Adipose tissue (tissue), 3 donors: ENCODE data around the gene CDA. TPM values are rescaled to one million over a fixed set of nuclear protein-coding genes. Genes with fewer than 3 reads are reported as not detected.

Experiments
- H3K27ac ChIP-seq: one replicate; pipeline ENCODE4 v1.5.1; 2013; ENCODE audit warnings: low read depth, low read length
- WGBS, 3 donors: extraction: QIAGEN DNeasy Blood & Tissue Kit; methylation state at CpG; one replicate each; pipeline ENCODE4 v1.1.7; 2013; 5-methylcytosine and 5-hydroxymethylcytosine counted together
- polyA plus RNA-seq, 3 donors: library from polyadenylated mRNA; stranded (reverse); fragments of 200-250 nt; gene quantifications; one replicate each; pipeline ENCODE4 v1.2.3, GENCODE V29; 2013
- donor health status: healthy with polysubstance abuse.
- donor health status: Bipolar disorder and iron deficiency.
- donor health status: healthy.

CDA gene
- polyA plus RNA-seq, 3 donors, result 0.66 to 29.8 (median 9.8) TPM

- 1 to 2% (median 1%) methylated on average over 54 to 58 of the region's 58 CpGs for WGBS, 3 donors
- no peak within 1 kb of the TSS for H3K27ac ChIP-seq
These were observed 72.6 kb downstream of the CDA start, which contains the start of gene DDOST for GRCh38 chr1:20661207-20662109. Gene DDOST (minus strand): TSS chr1:20661369. CDS start chr1:20661350, 19 bp downstream.

DNA sequence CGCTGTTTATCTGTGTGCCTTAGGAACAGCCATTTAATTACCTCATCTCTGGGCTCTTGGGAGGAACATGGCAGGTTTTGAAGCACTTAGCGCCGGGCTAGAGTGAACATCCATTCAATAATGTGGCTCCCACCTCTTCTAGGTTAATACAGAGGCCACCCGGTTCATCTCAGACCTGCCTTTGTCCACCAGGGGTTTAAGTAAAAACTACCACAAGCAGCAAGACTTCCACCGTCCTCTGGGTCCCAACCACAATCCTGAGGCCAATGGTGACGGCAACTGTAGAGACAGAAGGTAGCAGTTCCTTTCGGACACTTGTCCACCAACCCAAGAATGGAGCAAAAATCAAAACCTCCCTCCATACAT lies 73.2 kb downstream of the CDA start:
- H3K27ac ChIP-seq, result no peak overlapping the region
- WGBS, 3 donors, result 54 to 57% (median 55%) methylated on average over 7 of the region's 7 CpGs

DNA sequence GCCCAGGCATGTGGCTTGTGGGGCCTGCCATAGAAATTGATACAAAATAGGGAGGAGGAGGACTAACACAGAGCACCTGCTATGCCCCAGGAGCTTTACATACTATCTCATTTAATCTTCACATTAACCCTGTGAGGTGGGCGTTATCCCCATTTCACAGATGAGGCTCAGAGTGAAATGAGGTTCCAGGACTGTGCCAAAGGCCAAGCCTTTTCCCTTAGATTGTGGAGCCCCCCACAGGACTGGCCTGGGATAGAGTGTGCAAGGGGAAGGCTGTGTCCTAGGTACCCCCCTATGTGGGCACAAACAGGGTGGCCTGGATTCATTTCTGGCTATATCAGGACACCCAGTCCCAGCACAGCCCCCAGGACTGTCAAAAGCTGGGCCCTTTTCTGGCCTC lies 74.5 kb downstream of the CDA start:
- 89 to 94% (median 92%) methylated on average over 1 of the region's 1 CpG for WGBS, 3 donors

GRCh38 chr1:20663969-20664715 lies 75.2 kb downstream of the CDA start:
- WGBS, 3 donors, result 75 to 85% (median 77%) methylated on average over 12 of the region's 12 CpGs
- H3K27ac ChIP-seq, result no peak overlapping the region

More for the DNA sequence above, 74.5 kb downstream of the CDA start:
- no peak overlapping the region for H3K27ac ChIP-seq

GRCh38 chr1:20665726-20666125 lies 76.8 kb downstream of the CDA start:
- H3K27ac ChIP-seq, result no peak overlapping the region
- 69 to 78% (median 72%) methylated on average over 12 of the region's 12 CpGs for whole genome bisulfite sequencing, 3 donors

DNA sequence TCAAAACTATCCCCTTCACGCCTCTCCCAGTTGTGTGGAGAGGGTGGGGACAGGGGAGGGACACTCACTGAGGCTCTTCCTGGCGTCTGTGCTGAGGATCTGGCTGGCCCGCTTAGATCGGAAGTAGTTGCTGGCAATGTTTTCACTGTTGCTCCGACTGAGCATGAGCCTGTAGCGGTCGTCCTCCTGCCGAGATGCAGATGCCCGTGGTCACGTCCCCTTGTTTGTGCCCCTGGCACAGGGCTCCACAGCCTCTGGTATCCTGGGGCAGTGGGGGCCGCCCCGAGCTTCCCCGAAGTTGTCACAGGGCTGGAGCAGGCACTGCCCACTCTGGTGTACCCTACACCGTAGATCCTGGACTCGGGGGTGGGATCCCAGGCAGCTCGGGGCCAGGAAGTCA lies 77.2 kb downstream of the CDA start:
- no peak overlapping the region for H3K27ac ChIP-seq
- 63 to 74% (median 66%) methylated on average over 16 of the region's 16 CpGs for WGBS, 3 donors

GRCh38 chr1:20666804-20667203 lies 77.9 kb downstream of the CDA start:
- WGBS, 3 donors, result 95 to 100% (median 100%) methylated on average over 1 of the region's 1 CpG
- H3K27ac ChIP-seq, result no peak overlapping the region

Other genes with a start within 250 kb of the CDA start
- 10 to 100 TPM in 1 of 3 donors, 1 to 10 TPM in 2; 2.2 to 36.2 (median 6.2) TPM for gene CAMK2N1, start 102.9 kb upstream of the CDA start, polyA plus RNA-seq
- 10 to 100 TPM in 2 of 3 donors, 1 to 10 TPM in 1; 6.6 to 20.5 (median 20.2) TPM for gene MUL1, start 80.9 kb upstream of the CDA start, polyA plus RNA-seq
- 1 to 10 TPM in 1 of 3 donors, under 1 TPM in 2; 0.28 to 1.5 (median 0.80) TPM for gene FAM43B, start 36.5 kb upstream of the CDA start, polyA plus RNA-seq
- gene PINK1, start 44.4 kb downstream of the CDA start, polyA plus RNA-seq, result 100 to 1,000 TPM in 1 of 3 donors, 10 to 100 TPM in 2; 34.6 to 132 (median 77.5) TPM
- 100 to 1,000 TPM in 2 of 3 donors, 10 to 100 TPM in 1; 80.2 to 182 (median 157) TPM for gene DDOST, start 72.3 kb downstream of the CDA start, polyA plus RNA-seq
- 1 to 10 TPM in 2 of 3 donors, under 1 TPM in 1; 0.89 to 5.4 (median 4.2) TPM for gene KIF17, start 128.9 kb downstream of the CDA start, polyA plus RNA-seq
- gene SH2D5, start 143.6 kb downstream of the CDA start, polyA plus RNA-seq, result under 1 TPM in 2 of 3 donors, not detected in 1; 0.03 to 0.39 TPM
- 100 to 1,000 TPM in 1 of 3 donors, 10 to 100 TPM in 2; 51.6 to 108 (median 70.0) TPM for gene HP1BP3, start 198.2 kb downstream of the CDA start, polyA plus RNA-seq